ENCODE measurements around the gene SSTR3.
"Not testable (repeated sequence)": the region's sequence is repeated elsewhere in the genome, so short reads cannot be mapped to it uniquely, and the experiment has no call there.

SSTR3 gene

DNA sequence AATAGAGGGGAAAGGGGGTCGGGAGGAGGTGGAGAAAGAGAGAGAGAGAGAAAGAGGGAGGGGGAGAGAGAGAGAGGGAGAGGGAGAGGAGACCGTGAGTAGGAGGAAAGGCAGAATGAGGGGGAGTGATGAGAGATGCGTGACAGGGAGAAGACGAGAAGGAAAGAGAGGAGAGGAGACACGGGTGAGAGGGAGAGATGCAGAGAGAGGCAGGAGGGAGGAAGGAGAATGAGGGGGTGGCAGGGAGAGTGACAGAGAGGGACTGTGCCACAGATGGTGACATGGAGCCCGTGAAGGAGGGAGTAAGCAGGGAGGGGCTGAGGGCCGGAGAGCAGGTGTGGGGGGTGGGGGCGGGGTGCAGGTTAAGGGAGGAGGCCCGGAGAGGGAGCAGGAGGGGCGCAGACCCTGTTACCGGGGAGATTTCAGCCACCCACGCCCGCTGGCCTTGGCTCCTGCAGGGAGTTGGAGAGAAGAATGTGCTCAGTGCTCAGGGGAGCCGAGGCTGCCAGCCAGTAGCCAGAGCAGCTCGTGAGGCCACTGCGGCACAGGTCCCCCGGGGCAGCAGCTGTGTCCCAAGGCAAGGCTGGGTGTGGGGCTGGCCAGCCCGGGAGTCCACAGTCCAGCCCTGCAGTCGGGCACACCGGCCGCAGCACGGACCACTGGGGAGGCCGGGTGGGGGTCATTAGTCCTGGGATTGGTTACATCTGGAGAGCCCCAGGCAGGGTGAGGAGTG, at the start of gene SSTR3:
Gene SSTR3, minus strand, starts transcription at position 304 of the 733 bp plus-strand sequence. CDS start 4,674 bp downstream, outside the sequence.
- DNase-seq (ENCODE audit: low read depth in 3 of 3), result no peak

DNA sequence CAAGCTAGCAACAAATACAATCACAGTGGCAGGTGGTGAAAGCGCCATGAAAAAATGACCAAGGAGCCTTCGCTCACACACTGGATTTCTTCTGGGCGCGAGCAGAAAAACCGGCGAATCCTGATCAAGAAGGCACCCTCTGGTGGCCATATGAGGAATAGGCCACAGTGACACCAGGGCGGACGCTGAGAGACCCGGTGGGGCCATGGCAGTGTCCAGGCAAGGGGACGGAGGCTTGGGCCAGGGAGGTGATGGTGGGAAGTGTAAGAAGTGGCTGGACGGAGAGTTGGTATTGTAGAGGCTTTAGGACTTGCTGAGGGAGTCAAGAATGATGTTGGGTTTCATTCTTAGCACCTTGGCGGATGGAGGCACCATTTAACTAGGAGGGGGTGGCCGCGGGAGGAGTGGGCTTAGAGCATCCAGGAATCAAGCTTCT, 48.6 kb upstream of the SSTR3 start:
- no peak for DNase-seq (ENCODE audit: low read depth in 3 of 3)

GRCh38 chr22:37260155-37260795, 48.0 kb upstream of the SSTR3 start:
- DNase-seq (ENCODE audit: low read depth in 3 of 3), result no peak

DNA sequence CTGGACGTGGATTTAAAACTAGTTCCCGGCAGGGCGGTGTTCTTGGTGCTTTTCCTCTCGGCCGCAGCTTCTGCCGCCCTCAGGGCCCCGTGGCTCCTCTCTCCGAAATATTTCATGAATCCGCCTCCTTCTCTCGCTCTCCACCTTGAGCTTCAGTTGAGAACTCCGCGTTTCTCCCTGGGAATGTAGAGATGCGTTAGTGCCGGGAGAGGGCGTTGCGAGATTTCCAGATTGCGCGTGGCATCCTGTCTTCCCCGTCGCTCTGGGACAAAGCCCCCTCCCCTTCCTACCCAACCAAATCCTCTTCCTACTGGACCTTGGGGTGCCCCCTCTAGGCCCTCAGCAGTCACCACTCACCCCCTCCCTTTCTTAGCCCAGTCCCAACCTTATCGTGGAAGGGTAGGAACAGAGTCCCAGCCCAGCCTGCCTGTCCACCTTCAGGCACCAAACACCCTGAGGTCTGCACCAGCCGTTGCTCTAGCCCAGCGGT, 47.3 kb upstream of the SSTR3 start:
- no peak for DNase-seq (ENCODE audit: low read depth in 3 of 3)

DNA sequence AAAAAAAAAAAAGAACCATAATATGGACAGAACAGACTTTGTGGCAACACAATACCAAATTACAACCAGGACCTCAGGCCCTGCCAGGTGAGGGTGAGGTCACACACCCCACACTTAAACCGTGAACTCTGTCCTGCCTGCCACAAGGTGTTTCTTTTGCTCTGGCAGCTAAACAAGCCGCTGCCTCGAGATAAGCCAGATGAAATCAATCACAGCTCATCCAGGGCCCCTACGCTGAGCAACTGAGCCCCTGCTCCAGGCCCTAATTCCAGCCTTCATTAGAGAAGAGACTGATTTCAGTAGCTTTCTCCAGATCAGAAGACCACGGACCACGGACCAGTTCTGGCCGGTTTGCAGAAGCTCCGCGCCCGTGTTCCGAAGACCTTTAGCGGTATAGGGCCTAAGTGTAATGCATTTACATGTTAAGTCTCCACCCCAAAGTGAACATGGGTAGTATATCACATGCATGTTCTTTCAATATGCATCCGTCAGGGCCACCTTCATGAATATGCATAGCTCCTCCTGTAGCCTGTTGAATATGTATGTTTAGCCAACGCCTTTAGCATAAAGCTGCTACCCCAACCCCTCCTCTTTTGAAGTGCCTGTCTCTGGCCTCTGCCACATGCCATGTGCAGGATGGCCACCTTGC, 46.6 kb upstream of the SSTR3 start:
- no peak for DNase-seq (ENCODE audit: low read depth in 3 of 3)

DNA sequence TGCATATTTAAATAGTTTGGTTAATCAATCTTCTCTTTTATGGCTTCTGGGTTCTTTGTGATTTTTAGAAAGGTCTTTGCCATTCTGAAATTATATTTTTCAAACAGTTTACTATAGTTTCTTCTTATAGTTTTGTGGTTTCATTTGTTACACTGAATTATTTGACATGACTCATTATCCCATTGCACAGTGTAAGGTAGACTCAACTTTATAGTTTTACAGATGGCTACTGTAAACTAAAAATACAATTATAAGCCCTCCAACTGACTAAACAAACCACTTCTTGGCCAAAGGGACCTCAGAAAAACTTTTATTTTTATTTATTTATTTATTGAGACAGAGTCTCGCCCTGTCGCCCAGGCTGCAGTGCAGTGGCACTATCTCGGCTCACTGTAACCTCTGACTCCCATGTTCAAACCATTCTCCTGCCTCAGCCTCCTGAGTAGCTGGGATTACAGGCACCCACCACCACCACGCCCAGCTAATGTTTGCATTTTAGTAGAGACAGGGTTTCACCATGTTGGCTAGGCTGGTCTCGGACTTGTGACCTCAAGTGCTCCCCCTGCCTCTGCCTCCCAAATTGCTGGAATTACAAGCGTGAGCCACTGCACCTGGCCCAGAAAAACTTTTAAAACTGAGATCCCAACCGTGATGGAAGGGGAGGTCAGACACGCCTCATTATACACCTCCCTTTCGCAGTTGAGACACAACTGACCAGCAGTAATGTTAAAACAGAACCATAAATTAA, 45.9 kb upstream of the SSTR3 start:
- no peak for DNase-seq (ENCODE audit: low read depth in 3 of 3)

DNA sequence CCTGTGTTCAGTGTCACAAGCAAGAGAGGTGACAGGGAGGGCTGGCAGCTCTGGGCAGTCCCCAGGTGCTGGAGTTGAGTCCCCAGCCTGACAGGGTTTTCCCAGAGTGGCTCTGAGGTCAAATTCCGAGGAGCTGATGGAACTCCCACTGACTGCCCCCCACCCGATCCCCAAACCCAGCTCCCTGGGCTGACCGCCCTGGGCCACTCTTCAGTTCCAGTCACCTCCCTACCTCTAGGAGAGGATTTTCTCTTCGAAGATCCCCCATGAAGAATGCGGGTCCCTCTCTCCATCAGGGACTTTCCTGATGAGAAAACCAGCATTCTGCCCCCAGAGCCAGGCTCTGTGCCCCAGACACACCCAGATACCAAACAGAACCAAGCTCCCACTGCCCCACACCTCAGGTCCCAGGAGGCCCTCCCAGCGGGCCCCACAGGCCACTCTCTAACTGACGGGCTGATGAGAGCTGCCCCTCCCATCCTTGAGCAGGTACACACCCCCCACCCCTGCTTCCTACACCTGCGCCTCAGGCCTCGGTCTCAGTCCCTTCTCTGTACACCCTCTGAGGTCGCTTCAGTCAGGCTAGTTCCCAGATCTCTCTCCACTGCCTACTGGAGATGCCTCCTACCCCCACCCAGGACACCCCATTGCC, 43.9 kb upstream of the SSTR3 start:
- DNase-seq (ENCODE audit: low read depth in 3 of 3), result no peak

DNA sequence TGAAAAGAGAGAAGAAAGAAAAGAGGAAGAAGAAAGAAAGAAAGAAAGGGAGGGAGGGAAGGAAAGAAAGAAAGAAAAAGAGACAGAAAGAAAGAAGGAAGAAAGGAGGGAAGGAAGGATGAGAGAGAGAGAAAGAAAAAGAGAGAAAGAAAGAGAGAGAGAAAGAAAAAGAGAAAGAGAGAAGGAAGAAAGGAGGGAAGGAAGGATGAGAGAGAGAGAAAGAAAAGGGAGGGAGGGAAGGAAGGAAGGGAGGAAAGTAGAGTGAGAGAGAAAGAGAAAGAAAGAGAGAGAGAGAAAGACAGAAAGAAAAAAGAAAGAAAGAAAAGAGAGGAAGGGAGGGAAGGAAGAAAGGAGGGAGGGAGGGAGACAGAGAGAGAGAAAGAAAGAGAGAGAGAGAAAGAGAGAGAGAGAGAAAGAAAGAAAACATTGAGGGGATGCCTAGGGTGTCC, 43.3 kb upstream of the SSTR3 start:
- no peak for DNase-seq (ENCODE audit: low read depth in 3 of 3)

DNA sequence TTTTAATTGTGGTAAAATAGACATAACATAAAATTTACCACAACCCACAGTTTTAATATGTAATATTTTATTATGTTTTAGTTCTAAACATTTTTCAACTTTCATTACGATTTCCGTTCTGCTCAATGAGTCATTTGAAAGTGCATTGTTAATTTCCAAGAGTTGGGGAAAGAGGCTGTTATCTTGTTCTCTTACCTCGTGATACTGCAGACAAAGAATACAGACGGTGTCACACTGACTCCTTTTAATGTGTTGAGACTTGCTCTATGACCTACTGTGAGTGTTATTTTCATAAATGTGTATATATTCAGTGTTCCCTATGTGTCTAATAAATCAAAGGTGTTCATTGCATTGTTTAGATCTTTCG, 42.6 kb upstream of the SSTR3 start:
- no peak for DNase-seq (ENCODE audit: low read depth in 3 of 3)

- DNase-seq (ENCODE audit: low read depth in 3 of 3), result no peak
Observed at GRCh38 chr22:37254209-37254866, 42.1 kb upstream of the SSTR3 start.

DNA sequence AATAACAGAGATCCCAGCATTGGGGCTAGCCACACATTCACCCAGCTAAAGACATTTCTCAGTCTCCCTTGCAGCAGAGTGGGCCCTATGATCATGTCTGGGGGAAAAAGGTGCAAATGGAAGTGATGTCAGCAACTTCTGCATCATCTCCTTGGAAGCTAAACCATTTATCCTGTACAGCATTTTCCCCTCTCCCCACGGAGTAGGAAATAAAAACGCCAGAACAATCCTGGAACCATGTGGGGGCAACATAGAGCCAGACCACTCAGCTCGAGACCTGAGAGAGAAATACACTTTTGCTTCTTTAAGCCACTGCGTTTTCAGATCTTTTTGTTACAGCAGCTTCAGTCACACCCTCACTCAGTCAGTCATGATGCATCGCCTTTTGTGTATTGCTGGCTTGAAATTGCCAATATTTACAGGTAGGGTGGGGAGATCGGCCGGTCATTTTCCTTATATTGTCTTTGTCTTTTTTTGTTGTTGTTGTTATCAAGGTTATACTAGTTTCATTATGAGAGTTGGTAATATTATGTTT, 40.9 kb upstream of the SSTR3 start:
- no peak for DNase-seq (ENCODE audit: low read depth in 3 of 3)

GRCh38 chr22:37251836-37252235, 39.6 kb upstream of the SSTR3 start:
- not testable (repeated sequence) for DNase-seq (ENCODE audit: low read depth in 3 of 3)

GRCh38 chr22:37249986-37250385, 37.7 kb upstream of the SSTR3 start:
- no peak for DNase-seq (ENCODE audit: low read depth in 3 of 3)

DNA sequence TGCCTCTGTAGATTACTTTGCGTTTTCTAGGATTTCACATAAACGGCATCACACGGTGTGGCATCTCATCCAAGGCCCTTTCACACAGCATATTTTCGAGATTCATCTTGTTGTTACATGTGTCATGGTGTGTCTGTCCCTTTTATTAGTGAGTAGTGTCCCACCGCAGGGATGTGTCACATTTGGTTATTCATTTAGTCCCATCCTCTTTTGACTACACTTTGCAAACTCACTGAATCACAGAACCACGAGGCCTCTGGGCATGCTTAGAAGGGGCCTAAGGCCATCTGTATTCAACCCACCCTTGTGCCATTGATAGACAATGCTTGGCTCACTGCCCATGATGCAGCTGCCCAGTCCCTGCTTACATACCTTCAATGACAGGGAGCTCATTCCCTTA, 36.0 kb upstream of the SSTR3 start:
- no peak for DNase-seq (ENCODE audit: low read depth in 3 of 3)

- no peak for DNase-seq (ENCODE audit: low read depth in 3 of 3)
Observed at GRCh38 chr22:37245740-37246139, 33.5 kb upstream of the SSTR3 start.

GRCh38 chr22:37244922-37245722, 32.8 kb upstream of the SSTR3 start:
- no peak for DNase-seq (ENCODE audit: low read depth in 3 of 3)

DNA sequence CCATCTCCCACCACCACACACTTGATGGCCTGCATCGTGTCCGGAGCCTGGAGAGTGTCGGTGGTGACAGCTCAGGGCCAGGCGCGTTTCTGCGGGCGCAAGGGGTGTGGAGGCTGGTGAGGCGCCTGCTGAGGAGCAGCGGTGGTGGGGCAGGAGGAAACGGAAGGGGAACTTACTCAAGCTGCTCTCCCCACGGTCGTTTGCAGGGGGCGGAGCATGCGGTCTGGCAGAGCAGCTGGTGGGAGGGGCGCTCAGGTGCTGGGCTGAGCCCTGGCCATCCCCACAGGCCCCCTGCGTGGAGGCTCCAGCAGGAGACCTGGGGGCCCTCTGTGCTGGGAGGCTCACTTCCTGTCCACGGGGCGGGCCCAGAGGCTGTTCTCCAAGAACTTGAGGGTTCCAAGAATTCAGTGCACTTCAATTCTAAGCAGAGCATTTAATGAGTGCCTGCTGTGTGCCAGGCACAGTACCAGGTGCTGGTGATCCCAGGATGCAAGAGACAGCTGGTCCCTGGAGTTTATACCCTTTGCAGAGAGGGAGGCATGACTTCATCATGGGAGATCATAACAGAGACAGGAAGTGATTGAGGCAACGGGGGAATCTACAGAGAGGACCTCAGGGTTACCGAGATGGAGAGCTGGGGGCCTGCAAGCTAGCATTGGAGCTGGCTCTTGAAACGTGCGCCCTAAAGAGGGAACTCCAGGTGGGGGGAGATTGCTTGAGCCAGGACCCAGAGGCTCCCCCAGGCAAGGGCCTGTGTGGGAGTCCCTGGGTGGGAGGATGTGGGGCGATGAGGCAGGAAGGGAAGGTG, 32.0 kb upstream of the SSTR3 start, which contains the start of gene RAC2:
Gene RAC2, minus strand, starts transcription at position 156 of the 808 bp plus-strand sequence. Its CDS starts 121 bp downstream, at position 35.
- peak; percentile 83 to 95 (median 87) for DNase-seq (ENCODE audit: low read depth in 3 of 3)

DNA sequence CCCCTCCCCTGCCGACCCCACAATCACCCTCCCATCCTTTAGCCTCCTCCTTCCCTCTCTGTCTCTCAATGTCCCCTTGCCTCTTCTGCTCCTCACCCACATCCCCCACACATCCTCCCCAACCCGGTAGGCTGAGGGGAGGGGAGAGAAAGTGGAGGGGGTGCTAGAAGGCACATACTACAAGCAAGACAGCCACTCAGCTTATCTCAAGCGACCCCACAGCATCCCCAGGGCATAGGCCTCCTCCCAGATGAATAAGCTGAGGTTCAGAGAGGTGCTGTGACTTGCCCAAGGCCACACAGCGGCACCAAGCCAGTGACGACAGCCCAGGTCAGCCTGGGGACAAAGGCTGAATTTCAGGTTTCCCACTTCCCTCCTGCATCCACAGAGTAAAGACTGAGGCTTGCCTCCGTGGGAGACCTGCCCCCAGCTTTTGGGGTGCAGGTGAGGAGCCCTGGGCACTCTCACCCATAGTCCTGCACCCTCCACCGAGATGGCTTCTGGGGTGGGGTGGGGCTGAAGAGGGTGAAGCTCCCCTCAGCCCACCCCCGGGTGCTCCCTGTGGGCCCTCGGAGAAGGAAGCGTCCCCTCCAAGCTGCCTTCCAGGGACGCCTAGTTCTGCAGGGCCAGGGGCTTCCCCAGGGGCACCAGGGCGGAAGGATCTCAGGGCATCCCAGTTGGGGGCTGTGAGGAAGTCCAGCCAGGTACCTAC, 31.3 kb upstream of the SSTR3 start:
- DNase-seq (ENCODE audit: low read depth in 3 of 3), result no peak
